Upper lobe of left lung (tissue), 6 donors: Measurements from ENCODE around the gene ADGRL3. TPM values are rescaled to one million over a fixed set of nuclear protein-coding genes. Genes with fewer than 3 reads are reported as not detected.

Source experiments
- ATAC-seq, 2 donors: fragments of 200-7000 bp; cut with Tn5 transposase; one replicate each; pipeline ENCODE4 v1.9.1; 2022; ENCODE audit warnings: mild to moderate bottlenecking in 2 of 2, moderate library complexity in 2 of 2; ENCODE audit not compliant: low FRiP score in 2 of 2
- DNase-seq, 2 donors: peaks; one replicate each; pipeline ENCODE4 v3.0.0-alpha.2; 2019 to 2020
- H3K27ac ChIP-seq, 4 donors: fragments of 200-600 bp; sonication (generic); one replicate each; pipeline ENCODE4 v1.5.1; 2016 to 2019
- H3K27me3 ChIP-seq, 4 donors: fragments of 200-600 bp; sonication (generic); one replicate each; pipeline ENCODE4 v1.5.1; 2017 to 2019
- H3K36me3 ChIP-seq, 4 donors: fragments of 200-600 bp; sonication (generic); one replicate each; pipeline ENCODE4 v1.5.1; 2016 to 2019
- H3K4me1 ChIP-seq, 4 donors: fragments of 200-600 bp; sonication (generic); one replicate each; pipeline ENCODE4 v1.5.1; 2018 to 2019
- H3K4me3 ChIP-seq, 4 donors: fragments of 200-600 bp; sonication (generic); one replicate each; pipeline ENCODE4 v1.5.1; 2017 to 2019; ENCODE audit warnings: mild to moderate bottlenecking in 2 of 4, moderate library complexity in 1 of 4
- H3K9me3 ChIP-seq, 4 donors: fragments of 200-600 bp; sonication (generic); one replicate each; pipeline ENCODE4 v1.5.1; 2018 to 2019
- EP300 ChIP-seq, 4 donors: sonication (generic); formaldehyde crosslinking; IDR thresholded peaks; one replicate each; pipeline ENCODE4 v1.5.1; 2017; ENCODE audit warnings: antibody characterized with exemption in 4 of 4, control low read depth in 2 of 4
- POLR2A ChIP-seq, 4 donors: fragments of 450-650 bp; IDR thresholded peaks; one replicate each; pipeline ENCODE4 v1.5.1; 2016 to 2017; ENCODE audit warnings: antibody characterized with exemption in 4 of 4, mild to moderate bottlenecking in 2 of 4
- POLR2AphosphoS5 ChIP-seq, 2 donors: sonication (generic); formaldehyde crosslinking; IDR thresholded peaks; one replicate each; pipeline ENCODE4 v1.5.1; 2017; ENCODE audit warnings: antibody characterized with exemption in 2 of 2
- WGBS, 2 donors: methylation state at CpG; one replicate each; pipeline ENCODE4 v1.1.5; 2017 to 2018; 5-methylcytosine and 5-hydroxymethylcytosine counted together
- total RNA-seq, 6 donors: library from RNA; depleted of rRNA in 4 of 6; stranded (reverse); fragments of >200 nt in 4 of 6; gene quantifications; one replicate each; pipeline versions ENCODE4 v1.1.0 to v1.2.1, GENCODE V29; 2016 to 2021
- TF ChIP-seq, protein P1 (sequence below), 6 experiments: fragments of 450-650 bp in 4 of 6; fragments of 200-600 bp in 2 of 6; sonication (generic) in 2 of 6; IDR thresholded peaks; one replicate each; pipeline ENCODE4 v1.5.1; 2016 to 2019; ENCODE audit warnings: antibody characterized with exemption in 6 of 6
- donor health status: DM: no; HTN: no; CAD: no; lungs with moderate emphysema.
- donor health status: DM: no; HTN: yes; CAD: no; lungs with severe emphysema.

The ADGRL3 gene
- total RNA-seq, 6 donors from 2014 or later = 1.0 to 8.5 (median 2.9) TPM

DNA sequence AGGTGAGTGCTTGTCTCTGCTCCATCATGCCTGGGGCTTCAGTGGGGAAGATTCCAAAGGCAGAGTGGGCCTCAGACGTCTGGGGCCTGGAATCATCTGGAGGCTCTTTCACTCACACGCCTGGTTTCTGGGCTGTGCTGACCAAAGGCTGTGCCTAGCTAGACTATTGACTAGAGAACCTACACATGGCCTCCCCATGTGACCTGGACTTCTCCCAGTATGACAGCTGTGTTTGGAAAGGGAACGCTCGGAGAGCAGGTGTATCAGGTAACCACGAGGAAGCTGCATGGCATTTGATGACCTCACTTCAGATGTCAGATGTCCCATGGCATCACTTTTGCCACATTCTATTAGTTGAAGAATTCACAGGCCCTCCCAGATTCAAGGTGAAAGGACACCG is 51.0 kb downstream of the ADGRL3 start:
- H3K9me3 ChIP-seq = no peaks in the 10 kb centered on the region
- no peaks in the 10 kb centered on the region for H3K4me1 ChIP-seq
- DNase-seq (no peak), ATAC-seq (no peak)
- H3K36me3 ChIP-seq = no peaks in the 10 kb centered on the region
- no peak overlapping the region for H3K4me3 ChIP-seq
- no peaks in the 10 kb centered on the region for H3K27me3 ChIP-seq
- TF ChIP-seq EP300 (IDR thresholded peaks at IDR 0.05) (no peak), POLR2A (IDR thresholded peaks at IDR 0.05) (no peak), POLR2AphosphoS5 (IDR thresholded peaks at IDR 0.05) (no peak)
- TF ChIP-seq, protein P1, sequence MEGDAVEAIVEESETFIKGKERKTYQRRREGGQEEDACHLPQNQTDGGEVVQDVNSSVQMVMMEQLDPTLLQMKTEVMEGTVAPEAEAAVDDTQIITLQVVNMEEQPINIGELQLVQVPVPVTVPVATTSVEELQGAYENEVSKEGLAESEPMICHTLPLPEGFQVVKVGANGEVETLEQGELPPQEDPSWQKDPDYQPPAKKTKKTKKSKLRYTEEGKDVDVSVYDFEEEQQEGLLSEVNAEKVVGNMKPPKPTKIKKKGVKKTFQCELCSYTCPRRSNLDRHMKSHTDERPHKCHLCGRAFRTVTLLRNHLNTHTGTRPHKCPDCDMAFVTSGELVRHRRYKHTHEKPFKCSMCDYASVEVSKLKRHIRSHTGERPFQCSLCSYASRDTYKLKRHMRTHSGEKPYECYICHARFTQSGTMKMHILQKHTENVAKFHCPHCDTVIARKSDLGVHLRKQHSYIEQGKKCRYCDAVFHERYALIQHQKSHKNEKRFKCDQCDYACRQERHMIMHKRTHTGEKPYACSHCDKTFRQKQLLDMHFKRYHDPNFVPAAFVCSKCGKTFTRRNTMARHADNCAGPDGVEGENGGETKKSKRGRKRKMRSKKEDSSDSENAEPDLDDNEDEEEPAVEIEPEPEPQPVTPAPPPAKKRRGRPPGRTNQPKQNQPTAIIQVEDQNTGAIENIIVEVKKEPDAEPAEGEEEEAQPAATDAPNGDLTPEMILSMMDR (IDR thresholded peaks at IDR 0.05) = no peak
- WGBS, 2 donors = 77% methylated on average over 4 to 6 of the region's 6 CpGs
- H3K27ac ChIP-seq = no peak overlapping the region

DNA sequence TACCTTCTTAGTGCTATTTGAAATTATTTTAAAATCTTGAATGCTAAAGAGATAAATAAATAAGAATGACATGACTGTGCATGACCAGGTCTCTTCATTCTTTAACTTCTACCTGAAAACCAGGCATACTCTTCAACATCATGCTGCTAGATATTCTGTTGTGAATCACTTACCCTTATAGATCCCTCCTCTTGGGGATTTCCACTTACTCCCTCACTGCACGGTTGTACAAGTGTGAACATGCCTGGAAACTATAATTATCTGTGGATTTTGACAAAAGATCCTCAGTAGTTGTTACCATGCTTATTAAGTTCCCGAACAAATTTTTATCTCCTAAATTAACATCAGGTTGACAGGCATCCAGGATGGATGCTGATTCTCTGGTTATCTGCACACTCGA is 54.3 kb downstream of the ADGRL3 start:
- DNase-seq (no peak), ATAC-seq (no peak)
- WGBS, 2 donors = 74 to 85% methylated on average over 3 of the region's 3 CpGs
- Histone ChIP-seq H3K27me3 (no peaks in the 10 kb centered on the region), H3K9me3 (no peaks in the 10 kb centered on the region), H3K27ac (no peak overlapping the region), H3K4me3 (no peak overlapping the region), H3K4me1 (no peaks in the 10 kb centered on the region), H3K36me3 (no peaks in the 10 kb centered on the region)
- TF ChIP-seq POLR2AphosphoS5 (IDR thresholded peaks at IDR 0.05) = no peak
- TF ChIP-seq, protein P1 (IDR thresholded peaks at IDR 0.05) = no peak
- no peak for TF ChIP-seq EP300 (IDR thresholded peaks at IDR 0.05)
- no peak for TF ChIP-seq POLR2A (IDR thresholded peaks at IDR 0.05)

DNA sequence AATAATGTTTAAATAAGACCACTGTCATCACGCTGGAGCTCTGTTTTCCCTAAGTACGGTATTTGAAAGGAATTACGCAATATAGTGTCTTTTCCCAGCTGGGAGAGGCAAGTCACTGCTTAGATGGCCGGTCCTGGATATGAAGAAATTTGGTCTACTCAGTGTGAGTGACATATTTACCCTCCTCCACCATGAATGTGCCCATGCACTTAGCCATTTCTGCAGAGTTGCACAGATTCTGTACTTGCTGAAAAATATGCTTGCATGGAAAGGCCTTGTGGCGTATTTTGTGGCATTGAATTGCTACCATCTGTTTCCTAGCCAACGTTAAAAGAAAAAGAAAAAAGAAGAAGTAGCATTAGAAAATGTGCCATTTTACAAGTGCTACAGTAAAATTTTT is 73.1 kb downstream of the ADGRL3 start:
- Histone ChIP-seq H3K4me3 (no peak overlapping the region), H3K36me3 (no peaks in the 10 kb centered on the region), H3K9me3 (no peaks in the 10 kb centered on the region), H3K4me1 (peaks cover 0 to 3% (median 0%) of the 10 kb centered on the region in 4 donors), H3K27ac (no peak overlapping the region), H3K27me3 (no peaks in the 10 kb centered on the region)
- ATAC-seq (peak in 1 of 2 donors; percentile 67), DNase-seq (no peak)
- TF ChIP-seq POLR2AphosphoS5 (IDR thresholded peaks at IDR 0.05) = no peak
- TF ChIP-seq, protein P1 (IDR thresholded peaks at IDR 0.05) = no peak
- no peak for TF ChIP-seq POLR2A (IDR thresholded peaks at IDR 0.05)
- TF ChIP-seq EP300 (IDR thresholded peaks at IDR 0.05) = no peak
- WGBS, 2 donors = 37 to 47% methylated on average over 6 of the region's 6 CpGs

DNA sequence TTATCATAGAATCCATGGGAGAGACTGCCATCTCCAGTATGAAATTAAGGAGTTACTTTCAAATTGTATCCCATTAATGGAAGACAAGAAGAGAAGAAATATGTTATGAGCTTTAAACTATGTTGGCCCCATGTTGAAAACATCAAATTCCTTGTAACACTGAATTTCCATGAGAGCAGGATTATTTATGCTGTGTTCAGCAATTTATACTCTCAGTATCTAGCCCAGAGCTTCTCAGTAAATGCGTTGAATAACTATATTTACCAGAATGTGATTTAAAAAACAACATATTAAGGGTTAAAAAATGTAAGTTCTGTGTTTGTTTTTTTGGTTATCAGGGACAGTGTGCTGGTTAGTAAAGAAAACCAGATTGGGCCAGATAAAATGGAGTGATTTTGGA is 74.2 kb downstream of the ADGRL3 start:
- Histone ChIP-seq H3K27ac (no peak overlapping the region), H3K36me3 (no peaks in the 10 kb centered on the region), H3K27me3 (no peaks in the 10 kb centered on the region), H3K4me3 (no peak overlapping the region), H3K4me1 (peaks cover 0 to 3% (median 0%) of the 10 kb centered on the region in 4 donors), H3K9me3 (no peaks in the 10 kb centered on the region)
- TF ChIP-seq, protein P1 (IDR thresholded peaks at IDR 0.05) = no peak
- no peak for TF ChIP-seq POLR2A (IDR thresholded peaks at IDR 0.05)
- TF ChIP-seq EP300 (IDR thresholded peaks at IDR 0.05) = no peak
- TF ChIP-seq POLR2AphosphoS5 (IDR thresholded peaks at IDR 0.05) = no peak
- DNase-seq (no peak), ATAC-seq (no peak)
- WGBS, 2 donors = 96 to 100% methylated on average over 1 of the region's 1 CpG

DNA sequence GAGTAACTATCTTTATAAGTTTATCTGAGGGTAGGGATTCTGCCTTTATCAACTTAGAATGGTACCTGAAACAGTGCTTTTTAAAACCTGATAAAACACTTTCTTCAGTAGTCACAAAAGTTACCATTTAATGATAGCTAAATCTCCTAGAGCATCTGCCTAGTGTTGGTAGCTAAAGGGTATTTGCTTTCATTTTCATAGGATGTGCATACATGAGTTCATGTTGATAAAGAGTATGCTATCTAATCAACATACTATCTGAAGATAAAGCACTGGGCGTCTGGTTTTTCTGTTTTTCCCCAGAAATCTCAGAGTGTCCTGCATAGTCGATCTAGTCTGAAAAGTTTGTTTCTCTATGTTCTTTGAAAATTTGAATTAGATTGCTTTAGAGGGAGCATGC is 75.1 kb downstream of the ADGRL3 start:
- Histone ChIP-seq H3K4me1 (peaks cover 0 to 3% (median 0%) of the 10 kb centered on the region in 4 donors), H3K27ac (no peak overlapping the region), H3K36me3 (no peaks in the 10 kb centered on the region), H3K9me3 (no peaks in the 10 kb centered on the region), H3K4me3 (no peak overlapping the region), H3K27me3 (no peaks in the 10 kb centered on the region)
- ATAC-seq (no peak), DNase-seq (no peak)
- TF ChIP-seq, protein P1 (IDR thresholded peaks at IDR 0.05) = no peak
- TF ChIP-seq EP300 (IDR thresholded peaks at IDR 0.05) (no peak), POLR2A (IDR thresholded peaks at IDR 0.05) (no peak), POLR2AphosphoS5 (IDR thresholded peaks at IDR 0.05) (no peak)
- 61 to 62% methylated on average over 2 of the region's 2 CpGs for WGBS, 2 donors
